ENCODE data around the gene SIGLEC7.

The SIGLEC7 gene

GRCh38 chr19:51124729-51125128 lies 17.4 kb upstream of the SIGLEC7 start, which contains the start of gene SIGLEC9:
TSS of gene SIGLEC9 (plus strand) at chr19:51124906. CDS start at chr19:51124975, 69 bp downstream.
- no peak within 1 kb of the TSS for H3K9ac ChIP-seq
- peaks cover 17% of the 10 kb centered on the region; the same call in 1 of the 2 replicates for H3K27me3 ChIP-seq (ENCODE audit: insufficient read depth, low read depth)
- H3K27ac ChIP-seq: no peak within 1 kb of the TSS
- H3K36me3 ChIP-seq (ENCODE audit: insufficient read depth): no peaks in the 10 kb centered on the region
- no peak within 1 kb of the TSS for H2AFZ ChIP-seq (ENCODE audit: low read depth)
- H3K79me2 ChIP-seq (ENCODE audit: insufficient read depth, low read depth): no peaks in the 10 kb centered on the region
- no peaks in the 10 kb centered on the region for H3K4me1 ChIP-seq (ENCODE audit: low read depth, poor library complexity, severe bottlenecking)
- H3K4me2 ChIP-seq: no peak within 1 kb of the TSS
- H3K4me3 ChIP-seq (IDR thresholded peaks at IDR 0.05; ENCODE audit: insufficient read depth, low read depth, low read length): no peak within 1 kb of the TSS
- H4K20me1 ChIP-seq (ENCODE audit: insufficient read depth): no peaks in the 10 kb centered on the region
- TF ChIP-seq, protein P1, sequence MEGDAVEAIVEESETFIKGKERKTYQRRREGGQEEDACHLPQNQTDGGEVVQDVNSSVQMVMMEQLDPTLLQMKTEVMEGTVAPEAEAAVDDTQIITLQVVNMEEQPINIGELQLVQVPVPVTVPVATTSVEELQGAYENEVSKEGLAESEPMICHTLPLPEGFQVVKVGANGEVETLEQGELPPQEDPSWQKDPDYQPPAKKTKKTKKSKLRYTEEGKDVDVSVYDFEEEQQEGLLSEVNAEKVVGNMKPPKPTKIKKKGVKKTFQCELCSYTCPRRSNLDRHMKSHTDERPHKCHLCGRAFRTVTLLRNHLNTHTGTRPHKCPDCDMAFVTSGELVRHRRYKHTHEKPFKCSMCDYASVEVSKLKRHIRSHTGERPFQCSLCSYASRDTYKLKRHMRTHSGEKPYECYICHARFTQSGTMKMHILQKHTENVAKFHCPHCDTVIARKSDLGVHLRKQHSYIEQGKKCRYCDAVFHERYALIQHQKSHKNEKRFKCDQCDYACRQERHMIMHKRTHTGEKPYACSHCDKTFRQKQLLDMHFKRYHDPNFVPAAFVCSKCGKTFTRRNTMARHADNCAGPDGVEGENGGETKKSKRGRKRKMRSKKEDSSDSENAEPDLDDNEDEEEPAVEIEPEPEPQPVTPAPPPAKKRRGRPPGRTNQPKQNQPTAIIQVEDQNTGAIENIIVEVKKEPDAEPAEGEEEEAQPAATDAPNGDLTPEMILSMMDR (conservative IDR thresholded peaks at IDR 0.05; ENCODE audit: low read depth, low read length): no peak

DNA sequence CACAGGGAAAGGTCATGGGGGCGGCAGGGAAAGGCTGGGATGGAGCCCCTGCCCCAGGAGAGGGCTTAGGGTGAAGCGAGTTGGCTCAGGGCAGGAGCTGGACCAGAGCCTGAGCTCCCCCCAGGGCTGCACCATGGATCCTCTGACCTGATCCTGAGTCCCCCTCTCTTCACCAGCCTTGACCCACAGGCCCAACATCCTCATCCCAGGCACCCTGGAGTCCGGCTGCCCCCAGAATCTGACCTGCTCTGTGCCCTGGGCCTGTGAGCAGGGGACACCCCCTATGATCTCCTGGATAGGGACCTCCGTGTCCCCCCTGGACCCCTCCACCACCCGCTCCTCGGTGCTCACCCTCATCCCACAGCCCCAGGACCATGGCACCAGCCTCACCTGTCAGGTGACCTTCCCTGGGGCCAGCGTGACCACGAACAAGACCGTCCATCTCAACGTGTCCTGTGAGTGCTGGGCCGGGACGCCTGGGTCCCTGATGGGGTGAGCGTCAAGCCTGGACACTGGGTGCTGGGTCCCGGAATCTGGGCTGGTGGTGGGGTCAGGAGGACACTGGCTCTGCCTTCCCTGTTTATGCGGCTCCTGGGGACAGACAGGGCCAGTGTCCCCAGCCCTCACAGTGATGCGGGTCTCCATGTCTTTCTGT lies 16.6 kb upstream of the SIGLEC7 start:
- no peaks in the 10 kb centered on the region for H3K36me3 ChIP-seq (ENCODE audit: insufficient read depth)
- no peak overlapping the region for H3K9ac ChIP-seq
- H3K4me2 ChIP-seq: no peak overlapping the region
- no peaks in the 10 kb centered on the region for H4K20me1 ChIP-seq (ENCODE audit: insufficient read depth)
- H3K79me2 ChIP-seq (ENCODE audit: insufficient read depth, low read depth): no peaks in the 10 kb centered on the region
- peaks cover 17% of the 10 kb centered on the region; the same call in 1 of the 2 replicates for H3K27me3 ChIP-seq (ENCODE audit: insufficient read depth, low read depth)
- TF ChIP-seq, protein P1 (conservative IDR thresholded peaks at IDR 0.05; ENCODE audit: low read depth, low read length): no peak
- no peak overlapping the region for H3K4me3 ChIP-seq (IDR thresholded peaks at IDR 0.05; ENCODE audit: insufficient read depth, low read depth, low read length)
- no peak overlapping the region for H2AFZ ChIP-seq (ENCODE audit: low read depth)
- no peaks in the 10 kb centered on the region for H3K4me1 ChIP-seq (ENCODE audit: low read depth, poor library complexity, severe bottlenecking)
- H3K27ac ChIP-seq: no peak overlapping the region

DNA sequence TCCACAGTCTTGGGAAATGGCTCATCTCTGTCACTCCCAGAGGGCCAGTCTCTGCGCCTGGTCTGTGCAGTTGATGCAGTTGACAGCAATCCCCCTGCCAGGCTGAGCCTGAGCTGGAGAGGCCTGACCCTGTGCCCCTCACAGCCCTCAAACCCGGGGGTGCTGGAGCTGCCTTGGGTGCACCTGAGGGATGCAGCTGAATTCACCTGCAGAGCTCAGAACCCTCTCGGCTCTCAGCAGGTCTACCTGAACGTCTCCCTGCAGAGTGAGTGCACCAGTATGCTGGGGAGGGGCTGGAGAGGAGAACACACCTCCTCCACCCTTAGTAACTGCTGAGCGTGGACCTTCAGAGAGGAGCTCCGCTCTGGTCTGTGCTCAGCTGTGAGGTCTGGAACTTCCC lies 15.1 kb upstream of the SIGLEC7 start:
- no peaks in the 10 kb centered on the region for H3K79me2 ChIP-seq (ENCODE audit: insufficient read depth, low read depth)
- no peak overlapping the region for H3K27ac ChIP-seq
- H3K4me2 ChIP-seq: no peak overlapping the region
- no peaks in the 10 kb centered on the region for H4K20me1 ChIP-seq (ENCODE audit: insufficient read depth)
- no peaks in the 10 kb centered on the region for H3K4me1 ChIP-seq (ENCODE audit: low read depth, poor library complexity, severe bottlenecking)
- TF ChIP-seq, protein P1 (conservative IDR thresholded peaks at IDR 0.05; ENCODE audit: low read depth, low read length): no peak
- H3K27me3 ChIP-seq (ENCODE audit: insufficient read depth, low read depth): peaks cover 10% of the 10 kb centered on the region; the same call in 1 of the 2 replicates
- H3K9ac ChIP-seq: no peak overlapping the region
- H2AFZ ChIP-seq (ENCODE audit: low read depth): no peak overlapping the region
- H3K36me3 ChIP-seq (ENCODE audit: insufficient read depth): no peaks in the 10 kb centered on the region
- H3K4me3 ChIP-seq (IDR thresholded peaks at IDR 0.05; ENCODE audit: insufficient read depth, low read depth, low read length): no peak overlapping the region

- Histone ChIP-seq H3K9ac (no peak overlapping the region), H3K4me2 (no peak overlapping the region)
- TF ChIP-seq, protein P1 (conservative IDR thresholded peaks at IDR 0.05; ENCODE audit: low read depth, low read length): no peak
Observed at GRCh38 chr19:51127755-51128154, 14.3 kb upstream of the SIGLEC7 start.

More at GRCh38 chr19:51127755-51128154, 14.3 kb upstream of the SIGLEC7 start:
- Histone ChIP-seq H3K79me2 (ENCODE audit: insufficient read depth, low read depth) (no peaks in the 10 kb centered on the region), H2AFZ (ENCODE audit: low read depth) (no peak overlapping the region), H3K4me1 (ENCODE audit: low read depth, poor library complexity, severe bottlenecking) (no peaks in the 10 kb centered on the region), H3K27me3 (ENCODE audit: insufficient read depth, low read depth) (peaks cover 10% of the 10 kb centered on the region; the same call in 1 of the 2 replicates), H3K27ac (no peak overlapping the region), H3K36me3 (ENCODE audit: insufficient read depth) (no peaks in the 10 kb centered on the region), H4K20me1 (ENCODE audit: insufficient read depth) (no peaks in the 10 kb centered on the region), H3K4me3 (IDR thresholded peaks at IDR 0.05; ENCODE audit: insufficient read depth, low read depth, low read length) (no peak overlapping the region)

All from KMS-11 (cell line).